ENCODE measurements around the gene DYNLT5.
A peak's percentile ranks its signal among the peaks of the same experiment; 100 is the strongest.
"Not testable (repeated sequence)": the region's sequence is repeated elsewhere in the genome, so short reads cannot be mapped to it uniquely, and the experiment has no call there.

The DYNLT5 gene

GRCh38 chr1:66723985-66724384, 28.3 kb upstream of the DYNLT5 start:
- no peak overlapping the region for H3K56ac ChIP-seq (ENCODE audit: low read length)
- H3K9ac ChIP-seq (ENCODE audit: low read length), result no peak overlapping the region
- H2AK5ac ChIP-seq (ENCODE audit: low read length), result no peak overlapping the region
- no peak overlapping the region for H4K8ac ChIP-seq (ENCODE audit: low read depth, low read length)
- no peak overlapping the region for H2BK15ac ChIP-seq (replicated peaks; ENCODE audit: low read depth)
- H3K4me1 ChIP-seq (ENCODE audit: control insufficient read depth, low read depth, low read length), result no peaks in the 10 kb centered on the region
- H4K5ac ChIP-seq (ENCODE audit: low read length), result no peak overlapping the region
- no peak overlapping the region for H3K27ac ChIP-seq (ENCODE audit: low read depth, low read length)
- no peak for DNase-seq
- H3K4me3 ChIP-seq (ENCODE audit: low read length), result no peak overlapping the region
- no peaks in the 10 kb centered on the region for H3K79me1 ChIP-seq (ENCODE audit: low read length)
- H2BK5ac ChIP-seq (ENCODE audit: low read length), result no peak overlapping the region
- H3K36me3 ChIP-seq (ENCODE audit: control insufficient read depth, insufficient read depth, low read length), result no peaks in the 10 kb centered on the region
- H3K18ac ChIP-seq (ENCODE audit: low read length), result no peak overlapping the region
- H3K27me3 ChIP-seq (ENCODE audit: insufficient read depth, low read length, poor library complexity), result no peaks in the 10 kb centered on the region
- H3K23ac ChIP-seq (ENCODE audit: low read length), result no peak overlapping the region
- H2BK120ac ChIP-seq (ENCODE audit: low read depth, low read length), result no peak overlapping the region
- H3K79me2 ChIP-seq (ENCODE audit: control insufficient read depth, insufficient read depth, low read length), result no peaks in the 10 kb centered on the region
- no peak overlapping the region for H3K4me2 ChIP-seq (ENCODE audit: low read length)
- no peak overlapping the region for H3K4ac ChIP-seq (ENCODE audit: low read depth, low read length)

GRCh38 chr1:66725885-66726665, 26.2 kb upstream of the DYNLT5 start:
- Histone ChIP-seq H4K5ac (ENCODE audit: low read length) (no peak overlapping the region), H3K79me2 (ENCODE audit: control insufficient read depth, insufficient read depth, low read length) (no peaks in the 10 kb centered on the region), H2BK5ac (ENCODE audit: low read length) (no peak overlapping the region), H3K4ac (ENCODE audit: low read depth, low read length) (no peak overlapping the region), H3K27ac (ENCODE audit: low read depth, low read length) (no peak overlapping the region), H3K9ac (ENCODE audit: low read length) (no peak overlapping the region), H3K36me3 (ENCODE audit: control insufficient read depth, insufficient read depth, low read length) (no peaks in the 10 kb centered on the region), H3K18ac (ENCODE audit: low read length) (no peak overlapping the region), H3K23ac (ENCODE audit: low read length) (no peak overlapping the region), H2BK15ac (replicated peaks; ENCODE audit: low read depth) (no peak overlapping the region), H3K4me2 (ENCODE audit: low read length) (no peak overlapping the region), H3K27me3 (ENCODE audit: insufficient read depth, low read length, poor library complexity) (no peaks in the 10 kb centered on the region), H3K4me1 (ENCODE audit: control insufficient read depth, low read depth, low read length) (no peaks in the 10 kb centered on the region), H3K4me3 (ENCODE audit: low read length) (no peak overlapping the region), H2AK5ac (ENCODE audit: low read length) (no peak overlapping the region), H2BK120ac (ENCODE audit: low read depth, low read length) (no peak overlapping the region), H3K79me1 (ENCODE audit: low read length) (no peaks in the 10 kb centered on the region), H4K8ac (ENCODE audit: low read depth, low read length) (no peak overlapping the region), H3K56ac (ENCODE audit: low read length) (no peak overlapping the region)
- DNase-seq, result peak; percentile 82
- WGBS (ENCODE audit: extremely low coverage, insufficient coverage, low lambda C conversion rate), result no CpG with 5 or more reads among the region's 9 CpGs

GRCh38 chr1:66728021-66728420, 24.2 kb upstream of the DYNLT5 start:
- Histone ChIP-seq H2BK15ac (replicated peaks; ENCODE audit: low read depth) (no peak overlapping the region), H2BK5ac (ENCODE audit: low read length) (no peak overlapping the region), H2AK5ac (ENCODE audit: low read length) (no peak overlapping the region), H3K27me3 (ENCODE audit: insufficient read depth, low read length, poor library complexity) (no peaks in the 10 kb centered on the region), H3K4me1 (ENCODE audit: control insufficient read depth, low read depth, low read length) (no peaks in the 10 kb centered on the region), H3K23ac (ENCODE audit: low read length) (no peak overlapping the region), H4K8ac (ENCODE audit: low read depth, low read length) (no peak overlapping the region), H3K79me2 (ENCODE audit: control insufficient read depth, insufficient read depth, low read length) (no peaks in the 10 kb centered on the region), H3K4me3 (ENCODE audit: low read length) (no peak overlapping the region), H3K4ac (ENCODE audit: low read depth, low read length) (no peak overlapping the region), H3K9ac (ENCODE audit: low read length) (no peak overlapping the region), H3K18ac (ENCODE audit: low read length) (no peak overlapping the region), H4K5ac (ENCODE audit: low read length) (no peak overlapping the region), H2BK120ac (ENCODE audit: low read depth, low read length) (no peak overlapping the region), H3K4me2 (ENCODE audit: low read length) (no peak overlapping the region), H3K79me1 (ENCODE audit: low read length) (no peaks in the 10 kb centered on the region), H3K56ac (ENCODE audit: low read length) (no peak overlapping the region), H3K36me3 (ENCODE audit: control insufficient read depth, insufficient read depth, low read length) (no peaks in the 10 kb centered on the region), H3K27ac (ENCODE audit: low read depth, low read length) (no peak overlapping the region)
- no CpG with 5 or more reads among the region's 2 CpGs for WGBS (ENCODE audit: extremely low coverage, insufficient coverage, low lambda C conversion rate)
- DNase-seq, result no peak

GRCh38 chr1:66728716-66729115, 23.5 kb upstream of the DYNLT5 start:
- H3K56ac ChIP-seq (ENCODE audit: low read length); DNase-seq; H3K36me3 ChIP-seq (ENCODE audit: control insufficient read depth, insufficient read depth, low read length); H3K4me1 ChIP-seq (ENCODE audit: control insufficient read depth, low read depth, low read length); H3K9ac ChIP-seq (ENCODE audit: low read length); H2AK5ac ChIP-seq (ENCODE audit: low read length); H3K4me3 ChIP-seq (ENCODE audit: low read length); H3K23ac ChIP-seq (ENCODE audit: low read length); H3K27ac ChIP-seq (ENCODE audit: low read depth, low read length); H3K79me1 ChIP-seq (ENCODE audit: low read length); H4K5ac ChIP-seq (ENCODE audit: low read length); H3K4ac ChIP-seq (ENCODE audit: low read depth, low read length); H2BK5ac ChIP-seq (ENCODE audit: low read length); H3K18ac ChIP-seq (ENCODE audit: low read length); H3K27me3 ChIP-seq (ENCODE audit: insufficient read depth, low read length, poor library complexity); H4K8ac ChIP-seq (ENCODE audit: low read depth, low read length); H2BK120ac ChIP-seq (ENCODE audit: low read depth, low read length); H2BK15ac ChIP-seq (replicated peaks; ENCODE audit: low read depth); H3K79me2 ChIP-seq (ENCODE audit: control insufficient read depth, insufficient read depth, low read length); H3K4me2 ChIP-seq (ENCODE audit: low read length): not testable (repeated sequence)

GRCh38 chr1:66729119-66729518, 23.1 kb upstream of the DYNLT5 start:
- no peak overlapping the region for H4K5ac ChIP-seq (ENCODE audit: low read length)
- no peak overlapping the region for H3K56ac ChIP-seq (ENCODE audit: low read length)
- H3K4me1 ChIP-seq (ENCODE audit: control insufficient read depth, low read depth, low read length), result no peaks in the 10 kb centered on the region
- no peak overlapping the region for H3K18ac ChIP-seq (ENCODE audit: low read length)
- H3K36me3 ChIP-seq (ENCODE audit: control insufficient read depth, insufficient read depth, low read length), result no peaks in the 10 kb centered on the region
- H3K9ac ChIP-seq (ENCODE audit: low read length), result no peak overlapping the region
- no peaks in the 10 kb centered on the region for H3K79me2 ChIP-seq (ENCODE audit: control insufficient read depth, insufficient read depth, low read length)
- no CpG with 5 or more reads among the region's 6 CpGs for WGBS (ENCODE audit: extremely low coverage, insufficient coverage, low lambda C conversion rate)
- H2BK15ac ChIP-seq (replicated peaks; ENCODE audit: low read depth), result no peak overlapping the region
- H3K4me3 ChIP-seq (ENCODE audit: low read length), result no peak overlapping the region
- no peak overlapping the region for H4K8ac ChIP-seq (ENCODE audit: low read depth, low read length)
- no peaks in the 10 kb centered on the region for H3K79me1 ChIP-seq (ENCODE audit: low read length)
- H2AK5ac ChIP-seq (ENCODE audit: low read length), result no peak overlapping the region
- H3K4me2 ChIP-seq (ENCODE audit: low read length), result no peak overlapping the region
- no peak overlapping the region for H3K4ac ChIP-seq (ENCODE audit: low read depth, low read length)
- no peak overlapping the region for H2BK120ac ChIP-seq (ENCODE audit: low read depth, low read length)
- no peak overlapping the region for H3K23ac ChIP-seq (ENCODE audit: low read length)
- DNase-seq, result no peak
- H2BK5ac ChIP-seq (ENCODE audit: low read length), result no peak overlapping the region
- no peaks in the 10 kb centered on the region for H3K27me3 ChIP-seq (ENCODE audit: insufficient read depth, low read length, poor library complexity)
- no peak overlapping the region for H3K27ac ChIP-seq (ENCODE audit: low read depth, low read length)

GRCh38 chr1:66729523-66729922, 22.7 kb upstream of the DYNLT5 start:
- Histone ChIP-seq H3K79me1 (ENCODE audit: low read length) (no peaks in the 10 kb centered on the region), H2BK15ac (replicated peaks; ENCODE audit: low read depth) (no peak overlapping the region), H3K79me2 (ENCODE audit: control insufficient read depth, insufficient read depth, low read length) (no peaks in the 10 kb centered on the region), H3K23ac (ENCODE audit: low read length) (no peak overlapping the region), H3K27ac (ENCODE audit: low read depth, low read length) (no peak overlapping the region), H4K8ac (ENCODE audit: low read depth, low read length) (no peak overlapping the region), H3K56ac (ENCODE audit: low read length) (no peak overlapping the region), H2BK120ac (ENCODE audit: low read depth, low read length) (no peak overlapping the region), H3K9ac (ENCODE audit: low read length) (no peak overlapping the region), H3K4me1 (ENCODE audit: control insufficient read depth, low read depth, low read length) (no peaks in the 10 kb centered on the region), H3K4me2 (ENCODE audit: low read length) (no peak overlapping the region), H4K5ac (ENCODE audit: low read length) (no peak overlapping the region), H3K36me3 (ENCODE audit: control insufficient read depth, insufficient read depth, low read length) (no peaks in the 10 kb centered on the region), H3K4ac (ENCODE audit: low read depth, low read length) (no peak overlapping the region), H2BK5ac (ENCODE audit: low read length) (no peak overlapping the region), H2AK5ac (ENCODE audit: low read length) (no peak overlapping the region), H3K27me3 (ENCODE audit: insufficient read depth, low read length, poor library complexity) (no peaks in the 10 kb centered on the region), H3K18ac (ENCODE audit: low read length) (no peak overlapping the region), H3K4me3 (ENCODE audit: low read length) (no peak overlapping the region)
- no peak for DNase-seq
- WGBS (ENCODE audit: extremely low coverage, insufficient coverage, low lambda C conversion rate), result no CpG with 5 or more reads among the region's 3 CpGs

Measured in mesendoderm (in vitro differentiated cells).